G401 (cell line): ENCODE results near the gene GCAT. TPM values are rescaled to one million over a fixed set of nuclear protein-coding genes. Genes with fewer than 3 reads are reported as not detected.

Source experiments
- DNase-seq: peaks from one replicate; pipeline ENCODE4 v3.0.0-alpha.2; 2015; ENCODE audit warnings: low spot score
- in situ Hi-C: cut with HindIII; loops from 2 replicates; pipeline ENCODE4 v1.10.0; 2016; ENCODE audit warnings: low sequenced_read_pairs, mixed read lengths
- total RNA-seq: library from RNA; depleted of rRNA; stranded (reverse); fragments of >200 nt; shearing (Covaris generic); gene quantifications from 2 replicates; pipeline ENCODE4 v1.2.3, GENCODE V29; 2014; rRNA removed

Gene GCAT
- total RNA-seq, 1 experiment from 2014 or later, result 44.6 TPM

DNA sequence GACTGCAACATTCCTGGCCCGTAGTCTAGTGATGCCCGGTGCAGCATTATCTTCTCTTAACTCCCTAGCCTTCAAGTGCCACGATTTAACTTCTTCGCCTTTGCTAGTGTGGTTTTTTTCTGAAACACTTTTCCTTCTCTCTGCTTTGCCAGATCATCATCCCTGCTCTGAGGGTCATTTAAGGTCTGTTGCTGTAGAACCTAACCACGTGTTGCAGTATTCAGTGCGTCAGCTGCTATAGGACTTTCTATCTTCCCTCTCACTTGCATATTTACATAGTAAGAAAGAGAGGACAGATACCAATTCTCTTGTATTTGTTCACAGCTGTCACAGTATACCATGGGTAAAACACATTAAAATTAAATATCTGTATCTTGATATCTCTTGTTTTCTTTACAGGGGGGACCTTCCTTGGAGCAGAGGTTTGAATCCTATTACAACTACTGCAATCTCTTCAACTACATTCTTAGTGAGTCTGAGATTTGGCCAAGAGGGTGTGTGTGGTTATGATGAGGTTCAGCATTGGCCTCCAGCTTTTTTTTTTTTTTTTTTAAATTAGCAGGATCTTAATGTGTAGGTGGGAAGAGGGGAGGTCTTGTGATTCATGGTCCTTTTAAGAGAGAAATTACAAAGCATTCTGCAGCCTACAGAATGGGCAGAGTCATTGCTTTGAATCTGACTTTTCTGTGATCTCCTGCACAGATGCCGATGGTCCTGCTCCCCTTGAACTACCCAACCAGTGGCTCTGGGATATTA, 55.0 kb downstream of the GCAT start:
- in situ Hi-C loops, result loop anchor here (25.0 kb wide), 1 partner anchor 100 kb away; the partner anchor contains the start of genes C22orf23 and POLR2F
- no peak for DNase-seq

DNA sequence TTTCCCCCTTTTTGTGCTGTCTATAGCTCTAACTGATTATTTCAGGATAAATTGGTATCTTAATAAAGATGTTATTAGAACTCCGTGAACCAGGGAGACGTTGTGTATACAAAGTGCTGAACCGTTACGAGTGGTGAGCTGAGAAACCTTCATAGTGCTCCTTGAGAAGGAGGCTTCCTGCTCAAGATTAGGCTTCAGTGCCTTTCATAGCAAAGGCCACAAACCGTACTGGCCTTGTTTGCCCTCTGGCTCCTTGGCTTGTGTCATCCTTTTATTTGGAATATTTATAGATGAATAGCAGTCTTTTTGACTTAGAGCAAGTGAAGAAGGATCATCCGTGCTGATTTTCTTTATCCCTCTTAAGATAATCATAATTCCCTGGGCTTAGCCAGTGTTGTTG, 57.8 kb downstream of the GCAT start:
- in situ Hi-C loops, result loop anchor here (25.0 kb wide), 1 partner anchor 97 kb away; the partner anchor contains the start of genes C22orf23 and POLR2F
- no peak for DNase-seq

Other genes starting within 250 kb of the GCAT start
- 25.2 and 32.6 TPM in 2 replicates for gene CDC42EP1, start 247.5 kb upstream of the GCAT start, total RNA-seq
- gene LGALS2, start 227.8 kb upstream of the GCAT start, total RNA-seq, result not detected in 2 replicates
- gene GGA1, start 199.1 kb upstream of the GCAT start, total RNA-seq, result 42.0 and 42.5 TPM in 2 replicates
- 13.2 and 21.9 TPM in 2 replicates for gene SH3BP1, start 168.3 kb upstream of the GCAT start, total RNA-seq
- 49.0 and 62.3 TPM in 2 replicates for gene PDXP, start 149.2 kb upstream of the GCAT start, total RNA-seq
- gene LGALS1, start 132.3 kb upstream of the GCAT start, total RNA-seq, result 435 and 601 TPM in 2 replicates
- gene NOL12, start 121.6 kb upstream of the GCAT start, total RNA-seq, result 30.2 and 44.8 TPM in 2 replicates
- gene TRIOBP, start 110.9 kb upstream of the GCAT start, total RNA-seq, result 80.9 and 98.8 TPM in 2 replicates
- not detected in 2 replicates for gene GALR3, start 15.4 kb downstream of the GCAT start, total RNA-seq
- 41.7 and 46.3 TPM in 2 replicates for gene ANKRD54, start 36.4 kb downstream of the GCAT start, total RNA-seq
- gene EIF3L, start 41.5 kb downstream of the GCAT start, total RNA-seq, result 595 and 685 TPM in 2 replicates
- 20.4 and 27.6 TPM in 2 replicates for gene MICALL1, start 98.4 kb downstream of the GCAT start, total RNA-seq
- not detected in 2 replicates for gene C22orf23, start 145.7 kb downstream of the GCAT start, total RNA-seq
- 225 and 303 TPM in 2 replicates for gene POLR2F, start 145.8 kb downstream of the GCAT start, total RNA-seq
- not detected in 2 replicates for gene SOX10, start 176.6 kb downstream of the GCAT start, total RNA-seq
- 23.3 and 35.1 TPM in 2 replicates for gene PICK1, start 249.5 kb downstream of the GCAT start, total RNA-seq